Kidney capillary endothelial cell (primary cell): ENCODE measurements around the gene VPS13D.

Experiments
- DNase-seq: peaks from one replicate; pipeline ENCODE4 v3.0.0-alpha.2; 2018; ENCODE audit warnings: low spot score

The VPS13D gene

DNA sequence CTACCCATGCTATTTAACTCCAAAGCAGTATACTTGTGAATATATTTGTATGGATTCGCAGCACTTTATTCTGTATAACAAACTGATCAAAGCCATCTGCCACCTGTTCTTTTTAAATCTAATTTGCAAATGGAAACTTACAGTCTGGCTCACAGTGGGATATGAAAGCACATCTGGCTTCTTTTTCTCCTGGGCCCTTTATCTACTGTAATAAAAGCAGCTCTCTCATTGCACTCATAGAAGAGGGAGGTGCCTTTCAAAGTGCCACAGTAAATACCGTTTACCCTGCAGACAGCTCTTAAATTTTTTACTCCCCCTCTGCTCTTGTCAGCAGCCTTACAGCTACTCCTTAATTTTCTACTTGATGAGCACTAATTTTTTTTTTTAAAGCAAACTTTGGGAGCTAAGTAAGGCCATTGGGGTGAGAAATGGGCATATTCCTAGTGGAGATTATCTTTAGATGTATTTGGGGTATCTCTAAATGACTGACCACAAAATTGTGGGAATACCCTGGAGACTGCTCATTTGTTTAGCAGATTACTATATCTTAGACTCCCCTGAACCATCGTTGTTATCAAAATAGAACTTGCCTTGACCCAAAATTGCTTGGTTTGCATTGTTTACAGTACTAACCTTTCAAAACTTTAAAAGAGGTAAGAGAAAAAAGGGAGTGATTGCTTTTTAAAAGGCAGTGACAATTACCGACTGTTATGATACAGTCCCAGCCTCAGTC, 110.1 kb downstream of the VPS13D start:
- DNase-seq, result no peak

DNA sequence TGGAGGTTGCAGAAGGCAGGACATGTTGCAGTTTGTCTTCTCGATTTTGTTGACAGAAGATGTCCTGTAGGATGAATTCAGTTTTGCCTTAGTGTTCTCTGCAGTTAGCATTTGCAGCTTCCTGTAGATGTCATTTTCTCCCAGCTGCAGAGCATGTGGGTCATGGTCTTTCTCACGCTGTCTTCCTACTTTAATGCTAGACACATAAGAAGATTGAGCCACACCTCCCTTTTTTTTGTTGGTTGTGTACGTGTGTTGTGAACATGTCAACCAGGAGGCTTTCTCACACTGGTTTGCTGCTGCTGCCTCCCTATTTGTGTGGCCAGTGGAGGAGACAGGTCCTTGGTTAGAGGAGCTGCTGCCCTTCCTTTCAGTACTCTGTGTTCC, 110.7 kb downstream of the VPS13D start:
- no peak for DNase-seq

DNA sequence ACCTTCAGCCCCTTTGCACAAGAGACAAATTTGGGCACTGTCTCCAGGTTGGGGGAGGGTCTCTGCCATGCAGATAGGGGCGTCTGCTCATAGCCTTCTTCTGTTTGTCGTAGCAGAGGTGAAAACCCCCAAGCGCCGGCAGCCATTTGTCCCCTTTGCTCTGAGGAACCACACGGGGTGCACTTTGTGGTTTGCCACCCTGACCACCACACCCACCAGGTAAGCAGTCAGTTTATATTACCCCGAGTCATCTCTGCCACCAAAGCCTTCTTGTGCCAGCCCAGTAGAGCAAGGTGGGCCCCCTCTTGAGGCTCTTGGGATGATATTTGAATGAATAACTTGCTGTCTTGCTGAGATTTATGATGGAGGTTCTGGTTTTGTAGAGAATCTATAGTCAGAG, 111.8 kb downstream of the VPS13D start:
- no peak for DNase-seq

DNA sequence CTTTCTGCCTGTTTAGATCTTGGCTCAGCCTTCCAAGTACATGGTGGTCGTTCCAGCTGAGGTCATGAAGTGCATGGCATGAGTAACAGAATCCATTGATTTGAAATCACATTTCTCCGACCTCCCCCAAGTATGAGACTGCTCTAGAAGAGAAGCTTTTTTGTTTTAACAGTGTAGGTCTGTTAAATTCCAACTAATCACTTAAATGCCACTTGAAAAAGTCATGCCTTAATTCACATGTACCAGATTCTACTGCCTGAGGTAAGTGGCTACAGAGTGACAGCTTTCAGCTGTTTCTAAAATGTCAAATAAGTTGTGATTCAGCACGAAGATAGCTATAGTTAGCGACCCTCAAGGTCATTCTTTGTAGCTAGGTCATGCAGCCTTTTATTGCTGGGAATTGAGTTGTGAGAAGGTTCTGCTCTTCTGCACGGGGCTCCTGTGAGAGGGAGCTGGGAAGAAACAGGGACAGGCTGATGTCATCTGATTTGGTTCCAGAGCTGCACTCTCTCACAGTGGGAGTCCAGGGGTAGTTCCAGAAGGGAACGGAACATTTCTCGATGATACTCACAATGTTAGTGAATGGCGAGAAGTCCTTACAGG, 112.7 kb downstream of the VPS13D start:
- no peak for DNase-seq

DNA sequence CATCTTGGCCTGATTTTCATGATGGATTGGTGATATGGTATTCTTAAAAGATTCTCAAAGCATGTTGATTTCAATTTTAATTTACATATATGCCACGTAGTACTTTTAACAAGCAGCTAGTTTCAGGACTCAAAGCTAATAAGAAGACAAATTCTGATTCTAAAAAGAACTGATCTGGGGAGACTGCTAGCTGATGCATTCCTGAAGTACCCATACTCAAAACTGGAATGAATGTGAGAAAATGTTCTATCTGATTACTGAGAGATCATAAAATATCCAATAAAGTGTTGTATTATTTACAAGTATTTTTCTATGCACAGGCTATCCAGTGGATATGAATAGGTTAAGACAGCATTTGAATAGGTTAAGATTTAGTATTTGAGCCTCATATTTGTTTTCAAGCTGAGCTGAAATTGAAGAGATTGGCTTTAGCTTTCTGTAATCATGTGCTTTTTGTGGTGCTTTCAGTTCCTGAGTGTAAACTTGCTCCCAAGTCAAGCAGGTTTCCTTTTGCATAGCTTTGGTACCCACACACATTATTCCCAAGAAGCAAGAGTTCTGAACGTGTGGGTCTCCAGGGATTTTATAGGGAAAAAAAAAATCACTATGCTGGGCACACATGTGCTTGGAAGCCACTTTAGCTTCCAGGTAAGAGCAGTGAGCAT, 114.1 kb downstream of the VPS13D start:
- no peak for DNase-seq

DNA sequence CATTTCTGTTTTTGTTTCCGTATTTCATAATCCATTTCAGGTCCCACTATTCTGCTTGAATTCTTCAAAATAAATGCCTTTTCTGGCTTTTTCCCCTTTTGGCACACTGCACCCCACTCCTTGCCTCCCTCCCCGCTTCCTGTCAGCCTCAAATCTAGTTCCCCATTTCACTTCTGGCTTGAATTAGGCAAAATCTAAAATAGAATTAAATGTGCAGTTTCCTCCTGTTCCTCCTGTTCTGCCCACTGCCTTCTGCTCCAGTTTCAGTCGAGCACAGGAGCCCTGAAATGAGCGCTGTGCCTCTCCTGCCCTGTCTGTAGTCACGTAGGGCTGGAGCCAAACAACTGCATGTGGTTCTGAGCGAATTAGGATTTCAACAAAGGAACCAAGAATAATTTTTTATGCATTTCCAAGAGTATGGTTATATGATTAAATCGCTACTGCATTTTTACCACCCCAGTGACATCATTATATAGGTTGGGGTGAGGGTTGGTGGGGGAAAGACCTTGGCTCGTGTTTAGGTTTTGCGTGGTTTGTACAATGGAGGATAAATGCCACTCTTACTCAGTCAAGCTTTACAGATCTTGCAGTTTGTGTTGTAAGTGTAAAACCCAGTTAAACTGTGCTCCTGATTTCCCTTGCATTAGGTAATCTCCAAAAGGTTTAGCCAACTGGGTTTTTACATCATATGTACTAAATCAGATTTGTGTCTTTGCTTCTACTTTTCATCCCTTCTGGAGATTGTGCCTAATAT, 114.9 kb downstream of the VPS13D start:
- no peak for DNase-seq

DNA sequence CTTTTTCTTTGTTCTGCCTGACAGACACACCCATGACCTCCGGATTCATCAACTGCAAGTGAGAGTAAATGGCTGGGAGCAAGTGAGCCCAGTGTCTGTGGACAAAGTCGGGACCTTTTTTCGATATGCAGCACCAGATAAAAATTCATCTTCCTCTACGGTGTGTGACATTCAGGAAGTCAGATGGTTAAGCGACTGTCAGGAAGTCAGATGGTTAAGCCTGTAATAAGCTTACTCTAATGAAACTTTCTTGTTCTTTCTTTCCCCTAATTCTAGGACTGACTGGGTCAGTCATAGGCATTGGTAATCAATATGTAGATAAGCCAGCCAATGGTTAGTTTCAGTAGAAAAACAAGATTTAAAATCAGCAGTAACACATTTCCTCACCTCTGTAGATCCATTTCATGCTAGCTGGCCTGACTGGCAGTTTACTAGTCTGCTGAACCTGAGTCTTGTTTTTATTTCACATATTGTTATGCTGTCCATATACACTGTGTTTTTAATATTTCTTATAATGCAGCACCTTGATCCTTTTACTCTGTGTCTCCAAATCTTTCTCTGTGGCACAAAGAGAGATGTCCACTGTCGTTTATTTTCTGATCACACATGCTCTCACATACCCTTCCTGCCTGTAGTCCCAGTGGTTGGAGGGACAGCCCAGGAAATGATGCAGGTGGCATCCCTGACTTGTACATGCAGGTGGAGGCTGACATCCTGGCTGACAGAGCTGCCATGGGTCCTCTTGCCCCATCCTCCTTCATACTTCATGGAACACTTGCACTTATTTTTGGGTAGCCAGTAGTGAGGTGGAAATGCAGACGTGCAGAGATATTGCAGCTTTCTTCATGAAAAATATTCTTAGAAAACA, 115.8 kb downstream of the VPS13D start:
- no peak for DNase-seq

DNA sequence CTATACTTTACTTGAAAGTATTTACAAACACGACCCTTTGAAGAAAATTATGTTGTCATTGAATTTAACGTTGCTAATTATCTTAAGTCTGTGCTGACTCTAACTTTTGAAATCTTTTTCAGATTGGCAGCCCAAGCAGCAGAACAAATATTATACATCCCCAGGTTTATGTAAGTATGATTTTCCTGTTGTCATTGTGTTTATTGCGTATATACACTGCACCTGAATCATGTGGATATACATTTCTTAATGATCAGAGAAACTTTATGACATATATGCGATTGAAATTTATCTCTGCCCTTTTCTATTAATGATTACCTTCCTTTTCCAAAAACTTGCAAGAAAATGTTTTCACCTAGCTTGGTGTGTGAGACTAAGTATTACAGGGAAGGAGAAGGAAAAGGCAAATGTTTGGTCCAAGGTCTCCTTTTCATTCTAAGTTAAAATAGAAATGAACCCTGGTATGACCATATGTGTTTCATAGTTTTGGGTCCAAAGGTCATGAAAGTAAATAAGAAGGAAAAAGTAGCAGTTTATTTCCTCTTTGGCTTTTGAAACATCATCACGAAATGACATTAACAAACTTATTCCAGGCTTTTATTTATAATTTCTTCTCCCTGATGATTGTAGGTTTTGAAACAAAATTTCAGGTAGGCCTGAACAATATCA, 116.8 kb downstream of the VPS13D start:
- no peak for DNase-seq

DNA sequence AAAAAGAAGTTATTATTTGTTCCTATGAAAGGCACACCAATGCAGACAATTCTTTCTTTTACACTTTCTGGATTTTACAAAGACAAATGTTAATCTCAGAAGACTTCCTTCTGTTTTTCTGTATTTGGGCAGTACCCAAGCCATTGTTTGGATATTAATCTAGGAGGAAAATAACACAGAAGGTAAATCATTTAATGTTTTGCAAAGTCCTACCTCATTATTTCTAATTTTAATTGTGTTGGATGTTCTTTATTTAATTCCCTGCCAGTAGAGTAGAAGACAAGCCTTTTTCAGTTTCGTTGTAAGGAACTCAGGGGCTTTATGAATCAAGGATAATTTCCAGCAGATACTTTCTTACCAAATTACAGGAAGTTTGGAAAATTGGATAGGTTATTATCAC, 118.3 kb downstream of the VPS13D start:
- DNase-seq, result no peak

DNA sequence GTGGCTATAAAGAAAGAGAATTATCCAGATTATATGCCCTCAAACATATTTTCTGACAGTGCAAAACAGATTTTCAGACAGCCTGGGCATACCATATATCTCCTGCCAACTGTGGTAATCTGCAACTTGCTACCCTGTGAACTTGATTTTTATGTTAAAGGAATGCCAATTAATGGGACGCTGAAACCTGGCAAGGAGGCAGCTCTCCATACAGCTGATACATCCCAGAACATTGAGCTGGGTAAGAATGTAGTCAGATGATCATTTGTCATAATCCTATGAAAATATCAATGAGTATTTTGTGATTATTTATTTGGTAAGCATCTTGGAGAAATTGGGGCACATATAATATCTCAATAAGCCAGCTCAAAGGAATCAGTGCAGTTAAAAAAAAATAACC, 124.2 kb downstream of the VPS13D start:
- no peak for DNase-seq

DNA sequence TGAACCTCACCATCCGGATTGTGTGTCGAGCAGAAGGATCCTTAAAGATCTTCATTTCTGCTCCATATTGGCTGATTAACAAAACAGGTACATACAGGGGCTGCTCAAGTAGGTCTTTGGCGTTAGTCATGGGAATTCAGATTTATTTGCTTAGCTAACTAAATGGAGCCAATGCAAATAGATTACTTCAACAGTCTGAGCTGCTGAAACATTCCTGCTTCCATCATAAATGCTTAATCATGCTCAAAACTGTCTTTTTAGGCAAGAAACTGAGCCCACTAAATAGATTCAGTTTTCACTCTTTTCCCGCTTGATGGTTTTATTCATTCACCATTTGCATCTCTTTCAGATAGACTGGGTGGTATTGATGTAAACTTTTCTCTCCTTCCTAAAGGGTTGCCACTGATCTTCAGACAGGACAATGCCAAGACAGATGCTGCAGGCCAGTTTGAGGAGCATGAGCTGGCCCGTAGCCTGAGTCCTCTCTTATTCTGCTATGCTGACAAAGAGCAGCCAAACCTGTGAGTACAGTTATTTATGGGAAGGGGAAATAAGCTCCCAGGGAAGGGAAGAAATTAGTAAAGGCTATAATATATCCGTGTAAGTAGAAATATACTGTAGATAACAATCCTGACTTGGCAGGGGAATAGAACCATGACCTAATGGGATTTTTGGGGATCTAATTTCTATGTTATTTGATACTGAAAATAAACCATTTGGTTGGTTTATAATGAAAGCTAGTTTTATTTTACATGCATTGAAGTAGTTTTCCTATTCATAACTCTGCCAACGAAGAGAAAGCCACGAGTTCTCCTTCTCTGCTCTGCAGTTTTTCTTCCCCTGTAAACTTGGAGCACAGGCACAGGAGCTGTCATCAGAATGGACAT, 126.4 kb downstream of the VPS13D start:
- no peak for DNase-seq

DNA sequence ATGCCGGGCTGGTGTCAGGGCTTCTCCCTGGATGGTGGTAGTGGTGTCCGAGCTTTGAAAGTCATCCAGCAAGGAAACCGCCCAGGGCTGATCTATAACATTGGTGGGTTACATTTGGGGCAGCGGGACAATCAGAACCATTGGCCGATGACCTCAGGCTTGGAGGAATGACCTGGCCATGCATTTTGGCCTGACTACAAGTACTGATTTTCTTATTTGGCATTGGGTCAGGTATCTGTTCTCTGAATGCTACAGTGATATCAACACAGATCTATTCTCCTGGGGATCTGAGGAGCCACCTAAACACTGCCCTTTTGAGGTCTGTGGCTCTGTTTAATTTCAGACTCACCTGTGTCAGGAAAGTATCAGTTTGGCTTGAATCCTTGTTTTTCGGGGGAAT, 128.7 kb downstream of the VPS13D start:
- no peak for DNase-seq

DNA sequence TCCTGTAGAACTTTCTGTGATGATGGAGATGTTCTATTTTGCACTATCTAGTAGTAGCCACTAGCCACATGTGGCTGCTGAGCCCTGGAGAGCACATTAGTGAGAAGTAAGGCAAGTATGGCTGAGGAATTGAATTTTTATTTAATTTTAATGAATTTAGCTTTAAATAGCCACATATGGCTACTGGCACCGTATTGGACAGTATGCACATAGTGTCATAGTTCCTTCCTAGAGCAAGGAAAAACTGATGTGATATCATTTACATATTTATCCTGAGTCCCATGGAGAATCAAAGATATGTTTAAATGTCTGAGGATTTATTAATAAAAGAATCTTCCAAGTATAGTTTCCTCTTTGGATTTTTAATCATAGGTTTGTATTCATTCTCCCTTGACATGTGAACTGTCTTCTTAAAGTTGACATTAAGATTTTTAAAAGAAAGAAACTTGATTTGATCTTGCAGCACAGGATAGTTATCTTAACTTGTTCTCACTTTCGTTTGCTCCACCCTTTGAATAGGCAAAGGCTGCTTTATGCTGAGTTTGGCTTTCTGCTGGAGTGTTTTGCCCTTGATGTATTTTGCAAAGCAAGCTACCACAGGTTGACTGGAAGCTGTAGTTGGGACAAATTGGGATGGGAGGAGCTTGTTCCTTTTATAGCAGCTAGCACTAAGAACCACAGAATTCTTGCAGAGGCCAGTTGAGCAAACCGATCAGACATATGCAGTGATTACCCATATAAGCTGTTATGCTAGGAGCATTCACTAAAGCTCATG, 129.7 kb downstream of the VPS13D start:
- no peak for DNase-seq

DNA sequence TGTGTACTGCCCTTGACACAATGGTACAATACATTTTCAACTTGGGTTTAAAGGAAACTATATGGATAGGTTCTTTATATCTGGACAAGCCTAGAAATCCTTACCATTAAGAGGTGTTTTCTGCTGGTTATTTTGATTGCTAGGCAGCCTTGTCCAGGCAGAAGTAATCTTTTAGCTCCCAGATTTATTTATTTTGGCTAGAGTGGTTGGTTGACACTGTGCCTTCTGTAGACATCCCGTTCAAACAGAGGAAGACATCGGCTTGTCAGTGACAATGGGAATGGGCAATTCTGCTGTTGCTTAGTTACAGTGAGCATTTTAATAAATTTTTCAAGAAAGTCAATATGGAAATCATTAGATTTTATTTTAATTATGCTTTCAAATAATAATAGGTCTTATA, 138.8 kb downstream of the VPS13D start:
- no peak for DNase-seq

DNA sequence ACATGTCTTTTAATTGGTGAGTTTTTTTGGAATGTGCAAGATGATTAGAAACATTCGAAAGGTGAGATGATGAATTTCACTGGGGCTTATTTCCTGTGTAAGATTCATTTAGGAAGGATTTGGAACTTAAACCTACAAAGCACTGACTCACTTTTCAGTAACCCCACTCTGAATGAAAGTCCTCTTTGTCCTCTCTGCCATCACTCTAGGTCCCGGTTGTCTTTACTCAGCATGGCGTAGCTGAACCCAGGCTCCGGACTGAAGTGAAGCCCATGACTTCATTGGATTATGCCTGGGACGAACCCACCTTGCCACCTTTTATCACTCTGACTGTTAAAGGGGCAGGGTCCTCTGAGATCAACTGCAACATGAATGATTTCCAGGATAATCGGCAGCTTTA, 139.4 kb downstream of the VPS13D start:
- DNase-seq, result no peak

DNA sequence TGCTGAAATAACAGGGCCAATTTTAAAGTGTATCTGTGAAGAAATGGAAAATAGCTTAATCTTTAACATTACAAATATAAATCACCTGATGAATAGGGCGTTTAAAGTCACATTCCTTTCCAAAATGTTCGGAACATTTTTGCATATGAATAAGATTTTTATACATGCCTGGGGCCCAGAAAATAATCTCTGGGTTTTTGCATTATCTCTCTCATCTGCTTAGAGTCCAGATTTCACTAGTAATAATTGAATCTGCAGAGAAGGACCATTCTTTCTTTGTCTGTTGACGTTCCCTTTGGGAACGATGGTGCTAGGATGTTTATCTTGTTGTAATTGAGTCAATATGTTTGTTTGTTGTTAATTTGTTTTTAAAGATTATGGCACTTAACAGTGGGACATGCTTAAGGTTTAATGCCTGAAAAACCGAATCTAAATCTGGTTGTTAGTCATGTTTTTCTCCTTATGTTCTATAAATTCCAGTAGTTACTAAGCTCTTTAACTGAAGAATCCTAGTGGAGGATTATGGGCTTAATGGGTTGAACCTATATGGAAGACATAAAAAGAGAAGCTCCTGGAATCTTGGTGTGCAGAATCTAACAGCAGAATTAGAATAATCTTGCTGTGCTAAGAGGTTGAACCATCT, 140.6 kb downstream of the VPS13D start:
- DNase-seq, result no peak

DNA sequence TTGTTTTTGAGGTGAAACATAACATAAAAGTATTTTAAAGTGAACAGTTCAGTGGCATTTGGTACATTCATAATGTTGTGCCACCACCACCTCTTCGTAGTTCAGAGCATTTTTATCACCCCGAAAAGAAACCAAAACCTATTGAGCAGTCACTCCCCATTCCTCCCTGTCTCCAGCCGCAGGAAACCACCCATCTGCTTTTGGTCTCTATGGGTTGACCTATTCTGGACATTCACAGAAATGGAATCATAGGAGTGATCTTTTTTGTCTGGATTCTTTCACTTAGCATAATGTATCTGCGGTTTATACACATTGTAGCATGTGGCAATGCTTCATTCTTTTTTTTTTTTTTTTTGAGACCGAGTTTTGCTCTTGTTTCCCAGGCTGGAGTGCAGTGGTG, 141.2 kb downstream of the VPS13D start:
- no peak for DNase-seq

DNA sequence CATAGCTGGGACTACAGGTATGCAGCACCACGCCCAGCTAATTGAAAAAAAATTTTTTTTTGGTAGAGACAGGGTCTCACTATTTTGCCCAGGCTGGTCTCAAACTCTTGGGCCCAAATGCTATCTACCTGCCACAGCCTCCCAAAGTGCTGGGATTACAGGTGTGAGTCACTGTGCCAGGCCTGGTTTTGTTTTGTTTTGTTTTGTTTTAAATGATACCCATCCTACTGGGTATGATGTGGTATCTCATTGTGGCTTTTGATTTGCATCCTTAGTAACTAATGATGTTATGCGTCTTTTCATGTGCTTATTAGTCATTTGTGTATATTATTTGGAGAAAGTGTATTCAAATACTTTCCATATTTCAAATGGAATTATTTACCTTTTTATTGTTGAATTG, 142.3 kb downstream of the VPS13D start:
- DNase-seq, result no peak

DNA sequence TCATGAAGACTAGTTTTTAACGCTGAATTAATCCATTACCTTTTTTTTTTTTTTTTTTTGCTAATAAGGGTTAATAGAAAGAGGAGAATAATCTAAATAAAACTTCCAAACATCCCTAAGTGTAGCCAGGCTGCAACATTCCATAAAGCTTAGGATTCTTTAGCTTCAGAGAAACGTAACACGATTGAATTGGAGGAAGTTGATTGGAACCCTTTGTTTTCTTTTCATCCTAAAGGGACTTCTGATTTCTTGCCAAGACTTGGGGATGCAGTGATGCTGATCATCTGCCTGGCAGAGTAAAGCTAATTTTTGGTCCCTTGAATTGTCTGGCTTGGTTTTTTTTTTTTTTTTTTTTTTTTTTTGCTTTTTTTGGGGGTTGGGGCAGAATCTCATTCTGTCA, 142.9 kb downstream of the VPS13D start:
- no peak for DNase-seq
